DOHH2 (cell line): ENCODE results near the gene FAM98A.
A peak's percentile ranks its signal among the peaks of the same experiment; 100 is the strongest.

ENCODE experiments used
- H3F3A ChIP-seq: fragments of 200-600 bp; sonication (generic), shearing (Covaris generic); 2 replicates; pipeline ENCODE4 v1.6.0; 2016; ENCODE audit warnings: antibody characterized with exemption, mild to moderate bottlenecking; ENCODE audit not compliant: control insufficient read depth, insufficient read depth
- H3K27ac ChIP-seq: fragments of 200-600 bp; sonication (generic); 2 replicates; pipeline ENCODE4 v1.5.1; 2014; ENCODE audit warnings: low read depth, mild to moderate bottlenecking, low read length, moderate library complexity
- H3K27me3 ChIP-seq: fragments of 200-600 bp; sonication (generic); 2 replicates; pipeline ENCODE4 v1.6.1; 2014; ENCODE audit warnings: mild to moderate bottlenecking, low read length, mixed read lengths; ENCODE audit not compliant: control insufficient read depth
- H3K36me3 ChIP-seq: fragments of 200-600 bp; sonication (generic); 2 replicates; pipeline ENCODE4 v1.6.1; 2014; ENCODE audit warnings: mild to moderate bottlenecking, low read length, moderate library complexity, mixed read lengths; ENCODE audit not compliant: control insufficient read depth
- H3K4me1 ChIP-seq: fragments of 200-600 bp; sonication (generic); 2 replicates; pipeline ENCODE4 v1.6.1; 2014; ENCODE audit warnings: mild to moderate bottlenecking, low read length, mixed read lengths; ENCODE audit not compliant: control insufficient read depth
- H3K4me2 ChIP-seq: fragments of 200-600 bp; sonication (generic); 2 replicates; pipeline ENCODE4 v1.6.0; 2014; ENCODE audit warnings: mild to moderate bottlenecking, low read length, moderate library complexity
- H3K4me3 ChIP-seq: fragments of 200-600 bp; sonication (generic); 2 replicates; pipeline ENCODE4 v1.5.1; 2014; ENCODE audit warnings: mild to moderate bottlenecking, low read length, mixed read lengths
- H3K79me2 ChIP-seq: fragments of 200-600 bp; sonication (generic); 2 replicates; pipeline ENCODE4 v1.6.1; 2014; ENCODE audit warnings: mild to moderate bottlenecking, low read length, mixed read lengths; ENCODE audit not compliant: control insufficient read depth
- H3K9me2 ChIP-seq: fragments of 200-600 bp; sonication (generic); replicated peaks from 2 replicates; pipeline ENCODE4 v1.6.1; 2014; ENCODE audit warnings: mild to moderate bottlenecking, low read length, mixed read lengths; ENCODE audit not compliant: control insufficient read depth
- H3K9me3 ChIP-seq: fragments of 200-600 bp; sonication (generic); 2 replicates; pipeline ENCODE4 v1.6.1; 2014; ENCODE audit warnings: antibody characterized with exemption, low read length, mixed read lengths; ENCODE audit not compliant: control insufficient read depth, insufficient read depth
- H4K20me1 ChIP-seq: fragments of 200-600 bp; sonication (generic); 2 replicates; pipeline ENCODE4 v1.6.0; 2014; ENCODE audit warnings: low read depth, mild to moderate bottlenecking, antibody characterized with exemption, low read length, moderate library complexity; ENCODE audit not compliant: control insufficient read depth, insufficient read depth
- EZH2phosphoT487 ChIP-seq: fragments of 200-600 bp; sonication (generic); IDR thresholded peaks from 2 replicates; pipeline ENCODE4 v1.6.1; 2017; ENCODE audit warnings: borderline replicate concordance, mild to moderate bottlenecking, antibody characterized with exemption, low read length, moderate library complexity, mixed read lengths
- TF ChIP-seq, protein P1 (sequence below): fragments of 200-600 bp; sonication (generic); IDR thresholded peaks from one replicate; pipeline ENCODE4 v1.5.1; 2014; ENCODE audit warnings: antibody characterized with exemption, mild to moderate bottlenecking, low read depth, low read length; ENCODE audit not compliant: poor library complexity, severe bottlenecking

Gene FAM98A

DNA sequence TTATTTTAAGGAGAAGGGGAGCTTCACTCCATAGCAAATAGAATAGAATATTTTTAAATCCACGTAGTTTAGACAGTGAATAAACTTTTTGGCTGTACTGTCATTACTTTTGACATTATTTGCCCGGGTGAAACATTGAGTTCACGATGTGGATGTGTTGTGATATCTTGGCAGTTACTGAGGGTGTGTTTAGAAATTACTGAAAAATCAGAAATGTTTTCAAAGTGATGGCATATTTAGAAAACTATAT is 769 bp upstream of the FAM98A start:
- no peak for TF ChIP-seq EZH2phosphoT487
- TF ChIP-seq, protein P1, sequence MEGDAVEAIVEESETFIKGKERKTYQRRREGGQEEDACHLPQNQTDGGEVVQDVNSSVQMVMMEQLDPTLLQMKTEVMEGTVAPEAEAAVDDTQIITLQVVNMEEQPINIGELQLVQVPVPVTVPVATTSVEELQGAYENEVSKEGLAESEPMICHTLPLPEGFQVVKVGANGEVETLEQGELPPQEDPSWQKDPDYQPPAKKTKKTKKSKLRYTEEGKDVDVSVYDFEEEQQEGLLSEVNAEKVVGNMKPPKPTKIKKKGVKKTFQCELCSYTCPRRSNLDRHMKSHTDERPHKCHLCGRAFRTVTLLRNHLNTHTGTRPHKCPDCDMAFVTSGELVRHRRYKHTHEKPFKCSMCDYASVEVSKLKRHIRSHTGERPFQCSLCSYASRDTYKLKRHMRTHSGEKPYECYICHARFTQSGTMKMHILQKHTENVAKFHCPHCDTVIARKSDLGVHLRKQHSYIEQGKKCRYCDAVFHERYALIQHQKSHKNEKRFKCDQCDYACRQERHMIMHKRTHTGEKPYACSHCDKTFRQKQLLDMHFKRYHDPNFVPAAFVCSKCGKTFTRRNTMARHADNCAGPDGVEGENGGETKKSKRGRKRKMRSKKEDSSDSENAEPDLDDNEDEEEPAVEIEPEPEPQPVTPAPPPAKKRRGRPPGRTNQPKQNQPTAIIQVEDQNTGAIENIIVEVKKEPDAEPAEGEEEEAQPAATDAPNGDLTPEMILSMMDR = no peak
- Histone ChIP-seq H3K9me2 (no peaks in the 10 kb centered on the region), H3K4me1 (peaks cover 22% of the 10 kb centered on the region), H3F3A (no peaks in the 10 kb centered on the region), H3K79me2 (peaks cover 44% of the 10 kb centered on the region), H3K27ac (peak overlapping the region; percentile 15; the same call in 1 of the 2 replicates), H3K9me3 (no peaks in the 10 kb centered on the region), H3K4me3 (peak overlapping the region; percentile 94), H3K4me2 (peak overlapping the region; percentile 86), H3K27me3 (no peaks in the 10 kb centered on the region), H4K20me1 (no peaks in the 10 kb centered on the region), H3K36me3 (peaks cover 11% of the 10 kb centered on the region)

DNA sequence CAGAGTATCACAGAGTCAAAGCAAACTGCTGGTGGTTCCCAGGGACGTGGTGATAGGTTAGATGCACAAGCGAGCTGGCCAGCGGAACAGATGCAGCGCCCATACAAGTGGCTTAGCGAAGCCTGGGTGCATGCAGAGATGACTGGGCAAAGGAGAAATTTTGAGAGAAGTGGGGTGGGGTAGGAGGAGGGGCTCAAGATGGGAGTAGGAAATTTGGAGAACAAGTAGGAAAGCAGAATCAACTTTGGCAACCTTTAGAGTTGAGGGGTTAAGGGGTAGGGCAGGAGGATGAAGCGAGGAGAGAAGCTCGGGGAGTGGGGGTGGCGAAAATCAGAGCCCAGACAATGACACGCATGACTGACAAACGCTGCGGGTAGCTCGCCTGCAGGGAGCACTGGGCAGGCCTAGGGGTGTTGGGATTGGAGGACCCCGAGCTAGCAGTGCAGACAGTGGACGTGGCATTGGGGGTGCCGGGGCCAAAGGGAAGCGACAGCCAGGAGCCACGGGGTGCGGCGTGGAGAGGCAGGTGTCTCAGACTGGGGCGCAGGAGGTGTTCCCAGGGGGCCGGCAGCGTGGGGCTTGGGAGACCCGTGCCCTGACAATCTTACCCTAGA is 431 bp downstream of the FAM98A start:
- Histone ChIP-seq H4K20me1 (no peaks in the 10 kb centered on the region), H3K4me2 (peak overlapping the region; percentile 72), H3F3A (no peaks in the 10 kb centered on the region), H3K4me3 (peak overlapping the region; percentile 94), H3K79me2 (peaks cover 52% of the 10 kb centered on the region), H3K36me3 (peaks cover 20% of the 10 kb centered on the region), H3K9me3 (no peaks in the 10 kb centered on the region), H3K27me3 (no peaks in the 10 kb centered on the region), H3K4me1 (peaks cover 22% of the 10 kb centered on the region), H3K27ac (peak overlapping the region; percentile 59), H3K9me2 (no peaks in the 10 kb centered on the region)
- TF ChIP-seq, protein P1 = no peak
- TF ChIP-seq EZH2phosphoT487 = no peak

DNA sequence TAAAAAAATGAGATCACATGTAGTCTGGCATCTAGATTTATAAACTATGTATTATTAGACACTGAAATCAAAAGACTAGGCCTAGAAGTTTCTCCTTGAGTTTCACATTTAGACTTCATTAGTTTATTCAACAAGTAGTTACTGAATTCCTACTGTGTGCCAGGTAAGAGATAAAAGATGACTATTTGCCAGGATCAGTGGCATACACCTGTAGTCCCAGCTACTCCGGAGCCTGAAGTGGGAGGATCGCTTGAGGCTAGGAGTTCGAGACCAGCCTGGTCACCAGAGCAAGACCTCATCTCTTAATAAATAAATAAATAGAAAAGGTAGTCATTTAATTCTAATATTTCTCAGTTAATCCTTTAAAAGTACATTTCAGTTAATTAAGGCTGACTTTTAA is 2.1 kb downstream of the FAM98A start:
- H3K27ac ChIP-seq = no peak overlapping the region
- H3F3A ChIP-seq = no peaks in the 10 kb centered on the region
- peaks cover 55% of the 10 kb centered on the region for H3K79me2 ChIP-seq
- no peaks in the 10 kb centered on the region for H3K27me3 ChIP-seq
- H3K4me1 ChIP-seq = peaks cover 22% of the 10 kb centered on the region
- no peak for TF ChIP-seq EZH2phosphoT487
- TF ChIP-seq, protein P1 = no peak
- H3K36me3 ChIP-seq = peaks cover 35% of the 10 kb centered on the region
- peak overlapping the region; percentile 72 for H3K4me2 ChIP-seq
- H3K9me2 ChIP-seq = no peaks in the 10 kb centered on the region
- H3K4me3 ChIP-seq = peak overlapping the region; percentile 94
- H4K20me1 ChIP-seq = no peaks in the 10 kb centered on the region
- H3K9me3 ChIP-seq = no peaks in the 10 kb centered on the region
